ENCODE measurements around the gene CSRP1. TPM values are rescaled to one million over a fixed set of nuclear protein-coding genes. Genes with fewer than 3 reads are reported as not detected.
A peak's percentile ranks its signal among the peaks of the same experiment; 100 is the strongest.

The CSRP1 gene
- total RNA-seq, 1 experiment from 2014 or later: 14.3 TPM

GRCh38 chr1:201507360-201507675, 395 bp upstream of the CSRP1 start:
- ChIA-PET CTCF (interaction anchor here (0.6 to 5.6 kb wide), 7 partner anchors 12 to 68 kb away, joined by 3 to 63 read pairs (median 8); no protein-coding TSS in a partner anchor), POLR2A (interaction anchor here (0.7 kb wide), 1 partner anchor 23 kb away, joined by 3 read pairs; no protein-coding TSS in a partner anchor)
- DNase-seq (ENCODE audit: low spot score): no peak
- ATAC-seq: no peak
- Mint-ChIP-seq H3K27ac (no peak overlapping the region), H3K4me3 (peak overlapping the region; percentile 61), H3K27me3 (ENCODE audit: low read depth) (peaks cover 39% of the 10 kb centered on the region), H3K4me1 (peaks cover 50% of the 10 kb centered on the region), H3K9me3 (no peaks in the 10 kb centered on the region), H3K36me3 (no peaks in the 10 kb centered on the region)
- no peak for TF ChIP-seq ZMAT4 (CRISPR knock-in tag; IDR thresholded peaks at IDR 0.05)
- TF ChIP-seq KAT7 (CRISPR knock-in tag; IDR thresholded peaks at IDR 0.05; ENCODE audit: borderline replicate concordance): peak; percentile 5; the same call in 1 of the 2 replicates
- no peak for TF ChIP-seq PRDM15 (CRISPR knock-in tag; IDR thresholded peaks at IDR 0.05)

DNA sequence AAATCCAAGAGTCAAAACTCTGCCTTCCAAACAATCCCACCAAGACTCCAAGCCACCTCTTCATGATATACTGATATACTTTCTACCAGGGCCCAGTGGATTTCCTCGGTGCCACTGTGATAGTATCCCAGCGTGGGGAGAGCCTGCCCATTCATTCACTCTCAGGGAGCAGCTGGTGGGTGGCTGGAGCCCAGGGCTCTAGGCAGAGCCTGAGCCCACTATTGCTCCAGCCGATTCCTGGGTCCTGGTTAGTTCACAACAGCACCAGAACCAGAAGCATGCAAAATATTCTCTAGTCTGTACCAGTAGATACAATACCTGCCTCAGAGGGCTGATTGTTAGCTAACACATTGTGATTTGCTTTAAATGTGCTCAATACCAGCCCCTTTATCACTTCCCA, 831 bp downstream of the CSRP1 start:
- no peaks in the 10 kb centered on the region for H3K36me3 Mint-ChIP-seq
- CTCF ChIA-PET: interaction anchor here (0.8 to 5.6 kb wide), 10 partner anchors 11 to 287 kb away, joined by 3 to 63 read pairs (median 6); no protein-coding TSS in a partner anchor

DNA sequence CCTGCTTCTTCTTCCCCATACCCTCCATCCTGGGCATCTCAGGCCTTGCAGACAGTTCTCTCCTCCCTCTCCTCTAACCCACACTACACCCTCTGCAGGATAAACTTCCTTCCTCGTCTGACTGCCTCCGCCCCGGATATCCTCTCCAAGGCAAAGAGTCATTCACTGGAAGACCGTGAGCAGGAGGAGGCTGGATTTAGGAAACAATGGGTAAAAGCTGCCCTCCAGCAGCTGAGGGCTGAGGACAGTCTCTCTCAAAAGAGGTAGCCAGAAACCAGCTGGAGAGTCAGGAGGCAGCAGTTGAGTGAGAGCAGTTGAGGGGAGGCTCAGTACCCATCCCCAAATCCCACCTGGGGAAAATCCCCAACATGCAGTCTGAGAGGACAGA, 1.4 kb downstream of the CSRP1 start:
- ATAC-seq (peak; percentile 56), DNase-seq (ENCODE audit: low spot score) (no peak)
- TF ChIP-seq, protein P1, sequence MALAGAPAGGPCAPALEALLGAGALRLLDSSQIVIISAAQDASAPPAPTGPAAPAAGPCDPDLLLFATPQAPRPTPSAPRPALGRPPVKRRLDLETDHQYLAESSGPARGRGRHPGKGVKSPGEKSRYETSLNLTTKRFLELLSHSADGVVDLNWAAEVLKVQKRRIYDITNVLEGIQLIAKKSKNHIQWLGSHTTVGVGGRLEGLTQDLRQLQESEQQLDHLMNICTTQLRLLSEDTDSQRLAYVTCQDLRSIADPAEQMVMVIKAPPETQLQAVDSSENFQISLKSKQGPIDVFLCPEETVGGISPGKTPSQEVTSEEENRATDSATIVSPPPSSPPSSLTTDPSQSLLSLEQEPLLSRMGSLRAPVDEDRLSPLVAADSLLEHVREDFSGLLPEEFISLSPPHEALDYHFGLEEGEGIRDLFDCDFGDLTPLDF (CRISPR knock-in tag; IDR thresholded peaks at IDR 0.05): no peak
- peak; percentile 21; the same call in 1 of the 2 replicates for TF ChIP-seq ETV6 (CRISPR knock-in tag; IDR thresholded peaks at IDR 0.05)
- TF ChIP-seq, protein P2, sequence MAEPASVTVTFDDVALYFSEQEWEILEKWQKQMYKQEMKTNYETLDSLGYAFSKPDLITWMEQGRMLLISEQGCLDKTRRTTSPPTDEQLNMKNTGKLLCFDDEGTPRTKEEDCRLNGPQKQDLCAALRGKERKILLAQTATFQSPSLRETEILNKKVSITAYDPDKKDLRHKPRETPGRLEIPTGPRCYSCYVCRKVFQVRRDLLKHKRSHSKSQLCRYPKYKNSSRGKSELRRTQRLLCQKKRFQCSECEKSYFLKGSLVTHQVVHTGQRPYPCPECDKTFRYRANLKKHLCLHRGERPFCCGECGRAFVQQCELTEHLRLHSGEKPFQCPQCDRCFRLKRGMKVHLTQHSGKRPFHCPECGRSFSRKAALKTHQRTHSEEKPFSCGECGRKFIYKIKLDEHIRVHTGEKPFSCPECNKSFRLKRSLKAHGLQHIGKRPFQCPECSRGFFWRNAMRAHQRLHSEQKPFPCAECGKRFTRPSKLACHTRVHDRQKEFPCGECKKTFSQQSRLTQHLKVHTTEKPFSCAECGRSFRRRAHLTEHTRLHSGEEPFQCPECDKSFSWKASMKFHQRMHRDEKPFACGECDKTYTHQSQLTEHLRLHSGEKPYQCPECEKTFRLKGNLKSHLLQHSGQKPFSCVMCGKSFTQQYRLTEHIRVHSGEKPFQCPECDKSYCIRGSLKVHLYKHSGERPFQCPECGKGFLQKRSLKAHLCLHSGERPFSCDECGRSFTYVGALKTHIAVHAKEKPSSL (CRISPR knock-in tag; conservative IDR thresholded peaks at IDR 0.05): no peak
- TF ChIP-seq, protein P3, sequence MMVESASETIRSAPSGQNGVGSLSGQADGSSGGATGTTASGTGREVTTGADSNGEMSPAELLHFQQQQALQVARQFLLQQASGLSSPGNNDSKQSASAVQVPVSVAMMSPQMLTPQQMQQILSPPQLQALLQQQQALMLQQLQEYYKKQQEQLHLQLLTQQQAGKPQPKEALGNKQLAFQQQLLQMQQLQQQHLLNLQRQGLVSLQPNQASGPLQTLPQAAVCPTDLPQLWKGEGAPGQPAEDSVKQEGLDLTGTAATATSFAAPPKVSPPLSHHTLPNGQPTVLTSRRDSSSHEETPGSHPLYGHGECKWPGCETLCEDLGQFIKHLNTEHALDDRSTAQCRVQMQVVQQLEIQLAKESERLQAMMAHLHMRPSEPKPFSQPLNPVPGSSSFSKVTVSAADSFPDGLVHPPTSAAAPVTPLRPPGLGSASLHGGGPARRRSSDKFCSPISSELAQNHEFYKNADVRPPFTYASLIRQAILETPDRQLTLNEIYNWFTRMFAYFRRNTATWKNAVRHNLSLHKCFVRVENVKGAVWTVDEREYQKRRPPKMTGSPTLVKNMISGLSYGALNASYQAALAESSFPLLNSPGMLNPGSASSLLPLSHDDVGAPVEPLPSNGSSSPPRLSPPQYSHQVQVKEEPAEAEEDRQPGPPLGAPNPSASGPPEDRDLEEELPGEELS (CRISPR knock-in tag; IDR thresholded peaks at IDR 0.05): no peak
- ChIA-PET POLR2A (interaction anchor here (0.6 to 2.0 kb wide), 3 partner anchors 24 to 311 kb away, joined by 3 to 11 read pairs (median 3); no protein-coding TSS in a partner anchor), CTCF (interaction anchor here (0.8 to 5.6 kb wide), 9 partner anchors 10 to 287 kb away, joined by 3 to 63 read pairs (median 4); no protein-coding TSS in a partner anchor)
- Mint-ChIP-seq H3K27ac (peak overlapping the region; percentile 96), H3K9me3 (no peaks in the 10 kb centered on the region), H3K4me3 (peak overlapping the region; percentile 67; the same call in 1 of the 2 replicates), H3K36me3 (no peaks in the 10 kb centered on the region), H3K27me3 (ENCODE audit: low read depth) (peaks cover 39% of the 10 kb centered on the region), H3K4me1 (peaks cover 54% of the 10 kb centered on the region)

More for the DNA sequence above, 831 bp downstream of the CSRP1 start:
- H3K4me1 Mint-ChIP-seq: peaks cover 48% of the 10 kb centered on the region
- TF ChIP-seq, protein P4, sequence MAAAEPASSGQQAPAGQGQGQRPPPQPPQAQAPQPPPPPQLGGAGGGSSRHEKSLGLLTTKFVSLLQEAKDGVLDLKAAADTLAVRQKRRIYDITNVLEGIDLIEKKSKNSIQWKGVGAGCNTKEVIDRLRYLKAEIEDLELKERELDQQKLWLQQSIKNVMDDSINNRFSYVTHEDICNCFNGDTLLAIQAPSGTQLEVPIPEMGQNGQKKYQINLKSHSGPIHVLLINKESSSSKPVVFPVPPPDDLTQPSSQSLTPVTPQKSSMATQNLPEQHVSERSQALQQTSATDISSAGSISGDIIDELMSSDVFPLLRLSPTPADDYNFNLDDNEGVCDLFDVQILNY (CRISPR knock-in tag; IDR thresholded peaks at IDR 0.05): 0 out of 2 replicates have a peak, but pooled peaks have one; percentile 2
- TF ChIP-seq HMGXB4 (CRISPR knock-in tag; IDR thresholded peaks at IDR 0.05): no peak
- H3K4me3 Mint-ChIP-seq: peak overlapping the region; percentile 67
- ATAC-seq (no peak), DNase-seq (ENCODE audit: low spot score) (no peak)
- H3K27ac Mint-ChIP-seq: no peak overlapping the region
- POLR2A ChIA-PET: interaction anchor here (0.6 to 2.0 kb wide), 2 partner anchors 24 to 310 kb away, joined by 3 to 11 read pairs; no protein-coding TSS in a partner anchor
- no peaks in the 10 kb centered on the region for H3K9me3 Mint-ChIP-seq
- H3K27me3 Mint-ChIP-seq (ENCODE audit: low read depth): peaks cover 39% of the 10 kb centered on the region
